GM19324 (cell line): ENCODE data around the gene MTA3.
"Not testable (repeated sequence)": the region's sequence is repeated elsewhere in the genome, so short reads cannot be mapped to it uniquely, and the experiment has no call there.

Experiments
- ATAC-seq: cut with Tn5 transposase; IDR thresholded peaks from one replicate; pipeline ENCODE4 v1.9.1; 2021; ENCODE audit warnings: mild to moderate bottlenecking, moderate library complexity; ENCODE audit not compliant: unreplicated experiment, low FRiP score

MTA3 gene

DNA sequence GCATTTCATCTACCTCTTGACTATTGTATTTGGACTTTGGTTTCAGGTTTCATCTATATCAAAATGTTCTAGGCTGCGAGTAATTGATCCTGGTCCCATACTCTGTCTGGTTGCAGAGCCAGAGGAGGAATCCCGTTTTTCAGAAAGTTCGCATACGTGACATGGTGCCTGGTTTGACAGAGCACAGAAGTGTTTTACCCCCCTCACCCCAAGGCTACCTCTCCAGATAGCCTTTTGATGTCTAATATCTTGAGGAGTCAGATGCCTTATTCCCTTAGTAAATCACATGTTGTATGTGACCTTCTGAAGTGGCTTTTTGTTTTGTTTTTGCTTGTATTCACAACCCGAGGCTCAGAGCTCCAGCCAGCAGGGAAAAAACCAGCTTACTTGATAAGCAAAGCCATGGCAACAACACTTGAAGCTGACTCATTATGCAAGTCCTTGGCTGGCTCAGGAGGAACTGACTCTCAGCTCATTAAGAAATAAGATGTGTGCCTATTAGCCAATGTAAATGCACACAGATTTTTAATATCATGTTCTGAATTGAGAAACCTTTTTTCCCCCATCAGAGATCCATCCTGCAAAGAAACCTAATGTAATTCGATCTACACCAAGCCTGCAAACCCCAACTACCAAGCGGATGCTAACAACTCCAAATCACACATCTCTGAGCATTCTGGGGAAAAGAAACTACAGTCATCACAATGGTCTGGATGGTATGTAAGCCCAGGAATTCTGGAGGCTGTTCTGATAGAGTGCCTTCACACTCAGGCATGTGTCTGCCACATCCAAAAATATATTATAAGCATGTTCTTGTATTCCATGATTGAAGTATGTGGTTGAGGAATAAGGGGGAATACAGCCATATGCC, 154.1 kb downstream of the MTA3 start:
- peak; percentile 72 for ATAC-seq

- ATAC-seq = no peak
These were observed 155.0 kb downstream of the MTA3 start for GRCh38 chr2:42723465-42723864.

- ATAC-seq = no peak
These were observed 156.5 kb downstream of the MTA3 start for GRCh38 chr2:42724886-42725285.

DNA sequence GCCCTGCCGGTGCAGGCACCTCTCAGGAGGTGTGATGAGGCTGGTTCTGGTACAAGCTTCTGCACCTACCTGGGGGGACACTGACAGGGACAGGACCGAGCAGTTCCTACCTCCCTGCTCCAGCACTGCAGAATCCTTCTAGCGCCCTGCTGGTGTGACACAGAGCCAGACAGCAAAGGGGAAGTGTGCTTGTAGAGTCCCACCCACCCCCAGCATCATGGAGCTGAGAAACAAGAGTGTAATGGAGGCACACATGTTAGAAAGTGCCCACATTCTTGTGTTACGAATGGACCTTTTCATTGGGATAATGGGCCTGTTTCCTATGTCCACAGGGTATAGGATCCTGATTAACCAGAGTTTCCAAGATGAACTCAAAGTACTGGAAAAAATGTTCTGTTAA, 157.2 kb downstream of the MTA3 start:
- ATAC-seq = no peak

DNA sequence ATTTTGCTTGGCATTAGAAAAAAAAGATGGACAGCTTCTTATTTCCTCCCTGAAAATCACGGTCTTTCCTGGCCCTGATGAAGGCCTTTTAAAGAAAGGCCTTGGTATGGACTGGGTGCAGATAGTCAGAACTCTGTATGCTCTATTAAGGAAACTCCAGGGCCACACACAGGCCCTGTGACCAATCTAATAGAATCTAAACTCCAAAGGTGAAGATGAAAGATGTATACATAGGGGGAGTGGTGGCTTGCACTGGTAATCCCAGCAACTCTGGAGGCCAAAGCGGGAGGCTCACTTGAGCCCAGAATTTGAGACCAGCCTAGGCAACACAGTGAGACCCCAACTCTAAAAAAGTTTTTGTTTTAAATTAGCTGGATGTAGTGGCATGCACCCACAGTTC, 158.2 kb downstream of the MTA3 start:
- no peak for ATAC-seq

- ATAC-seq = not testable (repeated sequence)
These were observed 162.9 kb downstream of the MTA3 start for GRCh38 chr2:42731316-42731715.

DNA sequence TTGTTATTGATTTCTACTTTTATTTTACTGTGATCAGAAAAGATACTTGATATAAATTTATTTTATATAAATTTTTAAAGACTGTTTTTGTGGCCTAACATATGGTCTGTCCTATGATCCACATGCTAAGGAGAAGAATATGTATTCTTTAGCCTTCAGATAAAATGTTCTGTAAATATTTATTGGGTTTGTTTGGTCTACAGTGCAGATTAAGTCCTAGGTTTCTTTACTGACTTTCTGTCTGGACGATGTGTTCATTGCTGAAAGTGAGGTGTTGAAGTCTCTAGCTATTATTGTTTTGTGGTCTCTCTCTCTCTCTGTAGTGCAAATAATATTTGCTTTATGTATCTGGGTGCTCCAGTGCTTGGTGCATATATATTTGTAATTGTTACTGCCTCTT, 165.4 kb downstream of the MTA3 start:
- no peak for ATAC-seq

- ATAC-seq = no peak
These were observed 168.3 kb downstream of the MTA3 start for GRCh38 chr2:42736598-42737322.

DNA sequence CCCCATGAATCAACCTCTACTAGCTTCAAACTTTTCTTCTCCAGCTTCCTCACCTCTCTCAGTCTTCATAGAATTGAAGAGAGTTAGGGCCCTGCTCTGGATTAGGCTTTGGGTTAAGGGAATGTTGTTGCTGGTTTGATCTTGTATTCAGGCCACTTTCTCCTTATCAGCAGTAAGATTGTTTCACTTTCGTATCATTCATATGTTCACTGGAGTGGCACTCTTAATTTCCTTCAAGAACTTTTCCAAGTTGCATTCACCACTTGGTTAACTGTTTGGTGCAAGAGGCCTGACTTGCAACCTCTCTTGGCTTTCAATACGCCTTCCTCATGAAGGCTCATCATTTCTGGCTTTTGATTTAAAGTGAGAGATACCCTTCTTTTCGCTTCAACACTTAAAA, 172.7 kb downstream of the MTA3 start:
- ATAC-seq = no peak

DNA sequence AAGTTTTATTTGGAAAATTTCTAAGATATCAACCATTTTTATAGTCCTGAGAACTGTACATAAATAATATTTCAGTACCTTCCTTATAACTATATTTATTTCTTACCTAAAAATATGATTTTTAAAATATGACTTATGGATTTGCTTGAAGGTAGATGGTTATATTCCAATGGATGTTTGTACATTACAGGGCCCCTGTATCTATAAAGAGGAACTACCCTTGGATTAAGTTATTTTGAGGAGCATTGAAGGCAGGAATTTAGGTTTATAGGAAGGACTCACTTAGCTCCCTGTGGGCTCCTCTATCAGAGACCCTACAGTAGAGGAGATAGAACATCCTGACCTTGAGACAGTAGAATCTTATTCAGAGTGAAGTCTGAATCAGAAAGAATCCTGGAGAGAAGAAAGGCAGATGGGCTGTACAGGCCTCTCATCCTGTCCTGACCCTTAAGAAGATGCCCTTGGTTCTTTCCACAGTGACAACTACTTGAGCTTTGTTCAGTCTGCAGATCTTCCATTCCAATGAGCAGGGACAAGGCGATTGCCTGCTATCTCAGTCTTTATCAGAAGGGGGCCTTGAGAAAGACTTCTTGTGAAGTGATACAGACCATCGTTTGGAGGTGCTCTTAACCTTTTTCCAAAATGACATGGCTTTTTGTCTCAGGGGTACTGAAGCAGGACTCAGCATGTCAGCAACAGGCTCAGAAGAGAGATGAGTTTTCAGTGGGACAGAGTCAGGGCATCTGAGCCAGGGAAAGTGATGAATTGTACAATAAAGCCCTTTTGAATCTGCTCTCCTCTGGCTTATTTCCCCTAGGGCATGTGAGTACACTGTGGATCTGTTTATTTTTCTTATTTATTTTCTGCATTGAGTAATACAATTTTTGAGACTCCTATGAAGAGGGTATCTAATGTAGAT, 174.6 kb downstream of the MTA3 start:
- ATAC-seq = no peak

- no peak for ATAC-seq
These were observed 175.2 kb downstream of the MTA3 start for GRCh38 chr2:42743659-42743990.

- no peak for ATAC-seq
These were observed 176.2 kb downstream of the MTA3 start for GRCh38 chr2:42744545-42745082.

- no peak for ATAC-seq
These were observed 179.0 kb downstream of the MTA3 start for GRCh38 chr2:42747422-42747821.

DNA sequence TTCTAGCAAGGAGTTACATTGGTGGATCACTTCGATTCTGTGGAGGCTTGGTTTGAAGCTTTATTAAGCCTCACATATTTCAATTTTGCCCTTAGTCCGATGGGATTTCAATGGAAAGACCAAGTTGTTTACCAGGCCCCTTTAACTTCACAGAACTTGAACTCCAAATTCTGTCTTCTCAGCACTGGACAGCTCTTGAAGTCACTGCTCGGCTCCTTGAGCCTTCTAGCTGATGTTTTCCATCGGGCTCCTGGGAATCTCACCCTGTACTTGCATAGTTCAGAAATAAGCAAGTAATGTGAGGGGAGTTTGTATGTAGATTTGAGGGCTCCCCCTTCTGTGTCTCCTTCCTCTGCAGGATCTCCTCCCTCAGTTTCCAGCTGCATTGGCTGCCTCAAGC, 180.4 kb downstream of the MTA3 start:
- no peak for ATAC-seq

- ATAC-seq = peak; percentile 54
These were observed 183.9 kb downstream of the MTA3 start for GRCh38 chr2:42752314-42752713.

DNA sequence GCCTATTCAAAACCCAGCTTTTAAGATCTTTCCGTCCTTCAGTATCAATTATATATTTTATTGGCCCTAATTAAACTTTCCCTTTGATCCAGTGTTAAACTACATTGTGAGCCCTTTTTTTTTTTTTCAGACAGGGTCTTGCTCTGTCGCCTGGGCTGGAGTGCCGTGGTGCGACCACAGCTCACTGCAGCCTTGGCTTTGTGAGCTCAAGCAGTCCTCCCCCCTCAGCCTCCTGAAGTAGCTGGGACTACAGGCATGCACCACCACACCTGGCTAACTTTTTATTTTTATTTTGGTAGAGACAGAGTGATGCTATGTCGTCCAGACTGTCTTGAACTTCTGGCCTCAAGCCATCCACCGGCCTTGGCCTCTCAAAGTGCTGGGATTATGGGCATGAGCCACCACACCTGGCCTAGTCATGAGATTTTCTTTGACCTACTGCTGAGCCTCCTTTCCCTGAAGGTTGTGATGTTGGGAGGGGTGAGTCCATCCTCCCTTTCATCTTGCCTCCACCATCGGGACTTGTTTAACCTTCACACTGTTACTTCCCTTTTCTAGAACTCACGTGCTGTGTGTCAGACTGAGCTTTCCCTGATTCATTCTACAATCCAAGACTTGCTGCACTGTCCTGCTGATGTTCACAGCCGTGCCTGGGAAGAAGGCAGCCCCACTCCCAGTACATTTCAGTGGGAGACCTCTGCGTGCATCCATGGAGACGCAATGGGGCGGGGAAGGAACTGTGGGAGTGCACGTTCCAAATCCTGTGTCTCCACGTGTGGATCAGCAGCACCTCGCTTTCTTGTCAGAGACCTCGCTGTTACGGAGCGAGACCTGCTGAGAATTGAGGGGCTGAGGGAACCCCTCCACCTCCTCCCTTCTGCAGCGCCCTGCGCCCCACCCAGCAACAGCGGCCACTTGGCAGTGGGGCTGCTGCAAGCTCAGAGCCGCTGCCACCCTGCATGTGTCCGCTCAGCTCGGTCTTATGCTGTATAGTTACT, 184.7 kb downstream of the MTA3 start:
- ATAC-seq = no peak

GRCh38 chr2:42754021-42754775, 185.8 kb downstream of the MTA3 start:
- no peak for ATAC-seq

DNA sequence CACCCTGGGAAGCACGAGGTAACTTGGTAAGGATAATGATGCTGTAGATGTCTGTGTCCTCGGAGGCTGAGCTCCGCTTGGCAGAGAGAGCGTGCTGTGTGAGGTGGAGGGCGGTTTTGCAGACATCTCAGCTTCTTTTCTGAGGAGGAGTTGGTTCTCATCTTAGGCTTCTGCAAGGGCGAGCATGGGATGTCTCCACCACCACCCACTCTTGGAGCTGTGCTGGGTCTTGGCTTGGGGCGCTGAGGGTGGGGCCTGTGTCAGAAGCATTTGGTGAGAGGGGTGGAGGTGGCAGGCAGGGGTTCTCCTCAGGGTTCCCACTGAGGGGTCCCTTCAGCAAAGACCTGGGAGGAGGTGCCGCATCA, 186.3 kb downstream of the MTA3 start:
- ATAC-seq = no peak
